HG02759 (cell line): Measurements from ENCODE around the gene CFAP206.
"Not testable (repeated sequence)": the region's sequence is repeated elsewhere in the genome, so short reads cannot be mapped to it uniquely, and the experiment has no call there.

Experiments
- ATAC-seq: cut with Tn5 transposase; IDR thresholded peaks from one replicate; pipeline ENCODE4 v1.9.1; 2021; ENCODE audit warnings: mild to moderate bottlenecking, moderate library complexity; ENCODE audit not compliant: unreplicated experiment

CFAP206 gene

GRCh38 chr6:87420360-87420759 lies 12.6 kb downstream of the CFAP206 start:
- ATAC-seq, result no peak

DNA sequence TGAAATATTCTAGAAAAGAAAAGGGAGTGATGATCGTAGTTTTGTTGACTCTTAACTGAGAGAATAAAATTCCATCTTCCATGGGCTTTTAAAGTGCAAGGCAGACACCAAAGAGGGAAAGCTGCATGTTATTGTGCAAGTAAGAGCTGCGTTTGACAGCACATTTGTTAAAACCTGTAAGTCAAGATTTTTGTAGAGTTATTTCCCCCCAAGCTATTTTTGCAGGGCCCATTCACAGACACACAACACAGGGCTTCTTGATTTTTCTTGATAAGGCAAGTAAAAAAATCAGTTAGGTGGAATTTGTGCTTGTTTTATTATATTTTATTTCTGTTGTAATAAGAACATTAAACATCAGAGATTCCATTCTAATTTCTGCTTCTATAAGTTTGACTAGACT lies 13.8 kb downstream of the CFAP206 start:
- no peak for ATAC-seq

DNA sequence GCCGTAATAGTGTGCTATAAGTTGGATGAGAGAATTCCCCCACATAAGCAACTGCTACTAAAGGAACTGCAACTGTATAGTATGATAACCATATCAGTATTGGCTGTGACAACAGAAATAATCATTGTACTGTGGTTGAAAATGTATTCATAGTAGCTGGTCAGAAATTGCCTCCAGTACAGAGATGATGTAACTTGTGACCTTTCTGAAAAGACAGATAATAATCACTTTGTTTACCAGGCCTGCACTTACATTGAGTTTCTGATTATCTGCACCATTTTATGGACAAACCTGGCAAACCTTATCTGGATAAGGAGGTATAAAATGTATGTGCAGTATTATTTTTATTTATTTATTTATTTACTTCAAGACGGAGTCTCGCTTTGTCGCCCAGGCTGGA lies 19.0 kb downstream of the CFAP206 start:
- ATAC-seq, result no peak

- ATAC-seq, result no peak
Measured at GRCh38 chr6:87430499-87430898, 22.7 kb downstream of the CFAP206 start.

GRCh38 chr6:87431263-87431662 lies 23.5 kb downstream of the CFAP206 start:
- ATAC-seq, result no peak

GRCh38 chr6:87436435-87436834 lies 28.7 kb downstream of the CFAP206 start:
- ATAC-seq, result no peak

DNA sequence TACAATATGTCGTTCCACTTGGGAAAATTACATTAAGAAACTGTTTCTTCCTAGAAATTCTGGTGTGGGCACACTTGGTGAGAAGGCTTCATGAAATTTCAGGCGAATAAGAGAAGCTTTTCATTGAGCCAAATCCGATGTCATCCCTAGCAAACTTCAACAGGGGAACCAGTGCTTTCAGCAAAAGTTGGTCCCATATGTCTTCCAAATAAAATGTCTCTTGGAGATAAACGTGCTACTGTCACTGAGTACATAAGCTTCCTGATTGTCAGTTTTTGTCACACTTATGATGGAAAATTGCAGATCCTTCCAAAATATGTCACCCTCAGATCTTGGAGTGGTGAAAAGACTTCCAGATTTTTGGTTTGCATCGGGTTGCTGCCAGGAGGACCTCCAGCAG lies 33.9 kb downstream of the CFAP206 start:
- no peak for ATAC-seq

DNA sequence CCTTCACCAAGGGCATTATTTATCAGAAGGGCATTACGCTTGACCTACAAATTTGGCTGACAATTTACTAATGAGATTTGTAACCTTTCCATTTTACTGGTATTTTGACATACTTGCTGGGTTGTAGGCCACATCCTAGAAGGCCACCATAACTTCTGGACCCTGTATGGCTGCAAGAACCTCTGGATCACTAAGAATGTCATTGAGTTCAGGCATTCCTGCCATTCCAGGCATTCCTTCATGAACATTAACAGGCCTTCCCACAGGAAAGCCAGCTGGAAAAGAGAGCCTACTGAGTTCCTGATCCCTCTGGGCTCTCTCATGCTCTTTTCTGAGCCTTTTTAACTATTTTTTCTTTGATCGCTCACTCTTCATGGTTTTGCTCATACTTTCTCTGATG lies 36.6 kb downstream of the CFAP206 start:
- ATAC-seq, result no peak

DNA sequence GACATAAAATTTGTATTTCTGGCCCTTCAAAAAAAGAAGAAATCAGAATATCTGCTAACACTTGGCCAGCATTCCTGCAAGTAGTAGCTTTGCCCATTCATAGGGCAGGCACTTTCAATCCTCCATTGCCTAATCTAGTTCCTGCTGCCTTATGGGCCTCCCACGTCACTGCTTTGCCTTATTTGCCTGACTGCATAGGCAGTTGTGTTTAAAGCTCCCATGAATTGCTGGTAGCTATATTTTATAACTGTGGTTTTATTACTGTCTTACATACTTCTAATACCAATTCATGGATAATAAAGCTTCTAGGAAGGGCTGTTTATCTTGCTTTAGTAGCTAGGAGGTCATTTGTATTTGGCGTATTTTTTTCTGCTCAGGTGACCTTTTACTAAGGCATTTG lies 57.3 kb downstream of the CFAP206 start:
- ATAC-seq, result no peak

GRCh38 chr6:87472525-87473418 lies 65.0 kb downstream of the CFAP206 start, which contains the start of gene SLC35A1:
SLC35A1 (plus strand) TSS chr6:87472974; CDS start chr6:87473004, 30 bp downstream.
- ATAC-seq, result peak; percentile 94

- ATAC-seq, result peak; percentile 72
Measured at GRCh38 chr6:87473419-87473903, 65.7 kb downstream of the CFAP206 start.

DNA sequence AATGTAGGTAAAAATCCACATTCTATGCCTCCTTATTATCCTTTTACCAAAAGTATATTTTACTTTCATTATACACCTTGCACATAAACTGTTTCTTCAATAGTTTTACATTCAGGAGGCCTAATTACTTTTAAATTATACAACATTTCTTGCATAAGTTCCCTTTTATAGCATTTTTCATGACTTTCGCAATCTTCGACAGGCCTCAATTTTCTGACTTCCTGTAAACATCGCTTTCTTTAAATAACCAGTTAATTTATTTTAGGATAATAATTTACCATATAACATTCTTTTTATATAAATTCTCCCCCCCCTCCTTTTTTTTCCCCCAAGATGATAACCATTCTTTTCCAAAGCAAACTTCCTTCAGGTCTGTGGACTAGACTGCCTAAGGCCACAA lies 74.2 kb downstream of the CFAP206 start:
- ATAC-seq, result no peak

DNA sequence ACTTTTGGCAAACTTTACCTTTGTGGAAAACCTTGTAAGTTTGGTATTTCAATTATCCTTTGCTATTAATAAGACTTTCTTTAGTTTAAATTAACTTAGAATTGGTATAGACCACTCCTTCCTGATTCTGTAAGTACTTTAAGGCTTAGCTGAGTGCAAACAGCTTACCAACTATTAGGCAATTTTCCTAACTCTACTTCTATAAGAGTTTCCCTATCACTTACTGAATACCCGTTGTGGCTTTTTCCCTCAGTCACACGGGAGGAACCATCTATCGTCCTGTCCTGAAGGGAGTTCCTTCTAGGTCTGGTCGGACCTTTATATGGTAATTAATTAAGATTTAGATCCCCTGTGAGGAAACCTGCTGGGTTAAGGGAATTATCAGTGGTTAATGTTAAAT lies 74.6 kb downstream of the CFAP206 start:
- no peak for ATAC-seq

- no peak for ATAC-seq
Measured at GRCh38 chr6:87483929-87484328, 76.2 kb downstream of the CFAP206 start.

GRCh38 chr6:87484491-87484890 lies 76.7 kb downstream of the CFAP206 start:
- no peak for ATAC-seq

DNA sequence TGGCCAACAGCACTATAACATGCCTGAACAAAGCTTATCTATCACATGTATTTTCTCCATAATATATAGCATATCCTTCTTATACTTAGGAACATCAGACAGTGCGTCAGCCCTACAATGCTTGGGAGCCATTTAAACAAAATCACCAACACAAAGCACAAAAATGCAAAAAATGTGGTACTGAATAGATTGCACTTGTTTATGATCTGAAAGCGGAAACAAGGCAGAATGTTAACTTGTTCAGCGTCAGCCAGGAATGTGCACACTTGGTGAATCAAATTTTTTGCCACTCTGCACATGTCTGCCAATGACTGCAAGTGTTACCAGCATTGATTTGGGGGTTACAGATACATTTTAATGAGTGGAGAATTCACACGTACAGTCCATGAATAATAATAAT lies 79.8 kb downstream of the CFAP206 start:
- ATAC-seq, result no peak

- ATAC-seq, result not testable (repeated sequence)
Measured at GRCh38 chr6:87489326-87489725, 81.6 kb downstream of the CFAP206 start.

DNA sequence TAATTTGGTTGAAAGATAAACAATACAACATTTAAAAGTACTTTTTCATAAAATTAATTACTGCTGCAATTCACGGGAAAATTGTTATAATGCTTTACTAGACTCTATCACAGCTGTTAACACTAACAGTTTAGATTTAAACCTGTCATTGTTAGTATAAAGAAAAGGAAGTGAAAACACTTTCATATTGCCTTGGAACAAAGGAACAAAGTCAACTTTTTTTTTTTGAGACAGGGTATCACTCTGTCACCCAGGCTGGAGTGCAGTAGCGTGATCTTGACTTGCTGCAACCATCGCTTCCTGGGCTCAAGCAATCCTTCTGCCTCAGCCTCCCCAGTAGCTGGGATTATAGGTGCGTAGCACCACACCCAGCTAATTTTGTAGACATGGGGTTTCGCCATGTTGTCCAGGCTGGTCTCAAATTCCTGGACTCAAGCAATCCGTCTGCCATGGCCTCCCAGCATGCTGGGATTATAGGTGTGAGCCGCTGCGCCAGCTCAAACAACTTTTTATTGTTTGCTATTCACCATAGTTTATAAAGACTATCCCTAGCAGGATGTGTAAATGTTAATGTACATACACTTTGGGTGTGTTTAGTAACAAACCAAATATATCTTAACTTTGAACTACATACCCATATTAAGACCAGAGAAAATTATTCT lies 87.1 kb downstream of the CFAP206 start:
- ATAC-seq, result peak; percentile 79

GRCh38 chr6:87498048-87498447 lies 90.3 kb downstream of the CFAP206 start:
- ATAC-seq, result no peak

- no peak for ATAC-seq
Measured at GRCh38 chr6:87501809-87502572, 94.2 kb downstream of the CFAP206 start.

DNA sequence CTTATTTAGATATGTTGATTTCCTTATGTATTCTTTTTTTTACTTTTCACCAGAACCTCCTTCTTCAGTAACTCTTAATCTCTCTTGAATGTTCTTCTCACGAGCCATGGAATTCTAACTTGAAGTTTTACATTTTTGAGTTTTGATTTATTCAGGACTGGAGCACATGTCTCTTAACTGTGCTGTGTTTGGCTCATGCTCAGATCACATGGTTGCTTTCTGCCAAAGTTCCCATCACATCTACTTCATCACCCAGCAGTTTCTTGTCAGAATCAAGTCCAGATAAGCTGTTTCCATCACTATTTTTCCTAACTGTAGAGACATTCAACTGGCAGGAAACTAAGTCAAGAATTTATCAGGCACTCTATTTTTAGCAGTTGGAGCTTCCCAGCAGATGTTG lies 96.7 kb downstream of the CFAP206 start:
- no peak for ATAC-seq
